ENCODE measurements around the gene DISP3.

The DISP3 gene

DNA sequence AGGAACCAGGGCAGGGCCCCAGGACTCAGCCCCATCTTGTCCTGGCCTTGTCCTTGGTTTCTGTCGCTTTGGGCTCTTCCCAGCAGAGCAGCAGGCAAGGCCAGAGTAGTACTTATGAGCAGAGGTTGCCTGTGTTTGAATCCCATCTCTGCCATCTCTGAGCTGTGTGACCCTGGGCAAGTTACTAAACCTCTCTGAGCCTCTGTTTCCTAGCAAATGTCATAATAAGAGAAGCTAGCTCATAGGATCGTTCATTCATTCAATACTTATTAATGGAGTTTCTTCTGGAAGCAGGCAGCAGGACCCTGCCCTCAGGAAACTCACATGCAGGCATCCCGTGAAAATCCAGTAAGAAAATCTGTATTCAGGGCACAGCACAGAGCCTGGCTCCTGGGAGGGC is 91.0 kb downstream of the DISP3 start:
- H3K27ac ChIP-seq (ENCODE audit: low read depth, low read length), result no peak overlapping the region
- no peaks in the 10 kb centered on the region for H3K9me3 ChIP-seq (ENCODE audit: control insufficient read depth, insufficient read depth, low read length)
- peaks cover 74% of the 10 kb centered on the region for H3K4me1 ChIP-seq (ENCODE audit: control insufficient read depth, low read length)
- H3K9me2 ChIP-seq (replicated peaks; ENCODE audit: control insufficient read depth, low read length), result no peaks in the 10 kb centered on the region
- H3K4me3 ChIP-seq (ENCODE audit: low read length), result no peak overlapping the region
- H4K20me1 ChIP-seq (ENCODE audit: control insufficient read depth, insufficient read depth, low read depth, low read length), result no peaks in the 10 kb centered on the region
- H3K27me3 ChIP-seq (ENCODE audit: control insufficient read depth, low read length), result no peaks in the 10 kb centered on the region
- H3K36me3 ChIP-seq (ENCODE audit: control insufficient read depth, low read length), result no peaks in the 10 kb centered on the region
- peaks cover 21% of the 10 kb centered on the region for H3F3A ChIP-seq (ENCODE audit: control insufficient read depth, insufficient read depth)
- no peak overlapping the region for H3K4me2 ChIP-seq (ENCODE audit: low read length)
- H3K79me2 ChIP-seq (ENCODE audit: control insufficient read depth, low read length), result no peaks in the 10 kb centered on the region
- TF ChIP-seq EZH2phosphoT487 (IDR thresholded peaks at IDR 0.05; ENCODE audit: borderline replicate concordance, low read length), result no peak
- TF ChIP-seq, protein P1, sequence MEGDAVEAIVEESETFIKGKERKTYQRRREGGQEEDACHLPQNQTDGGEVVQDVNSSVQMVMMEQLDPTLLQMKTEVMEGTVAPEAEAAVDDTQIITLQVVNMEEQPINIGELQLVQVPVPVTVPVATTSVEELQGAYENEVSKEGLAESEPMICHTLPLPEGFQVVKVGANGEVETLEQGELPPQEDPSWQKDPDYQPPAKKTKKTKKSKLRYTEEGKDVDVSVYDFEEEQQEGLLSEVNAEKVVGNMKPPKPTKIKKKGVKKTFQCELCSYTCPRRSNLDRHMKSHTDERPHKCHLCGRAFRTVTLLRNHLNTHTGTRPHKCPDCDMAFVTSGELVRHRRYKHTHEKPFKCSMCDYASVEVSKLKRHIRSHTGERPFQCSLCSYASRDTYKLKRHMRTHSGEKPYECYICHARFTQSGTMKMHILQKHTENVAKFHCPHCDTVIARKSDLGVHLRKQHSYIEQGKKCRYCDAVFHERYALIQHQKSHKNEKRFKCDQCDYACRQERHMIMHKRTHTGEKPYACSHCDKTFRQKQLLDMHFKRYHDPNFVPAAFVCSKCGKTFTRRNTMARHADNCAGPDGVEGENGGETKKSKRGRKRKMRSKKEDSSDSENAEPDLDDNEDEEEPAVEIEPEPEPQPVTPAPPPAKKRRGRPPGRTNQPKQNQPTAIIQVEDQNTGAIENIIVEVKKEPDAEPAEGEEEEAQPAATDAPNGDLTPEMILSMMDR (IDR thresholded peaks at IDR 0.05; ENCODE audit: low read depth, low read length, poor library complexity, severe bottlenecking), result no peak

DNA sequence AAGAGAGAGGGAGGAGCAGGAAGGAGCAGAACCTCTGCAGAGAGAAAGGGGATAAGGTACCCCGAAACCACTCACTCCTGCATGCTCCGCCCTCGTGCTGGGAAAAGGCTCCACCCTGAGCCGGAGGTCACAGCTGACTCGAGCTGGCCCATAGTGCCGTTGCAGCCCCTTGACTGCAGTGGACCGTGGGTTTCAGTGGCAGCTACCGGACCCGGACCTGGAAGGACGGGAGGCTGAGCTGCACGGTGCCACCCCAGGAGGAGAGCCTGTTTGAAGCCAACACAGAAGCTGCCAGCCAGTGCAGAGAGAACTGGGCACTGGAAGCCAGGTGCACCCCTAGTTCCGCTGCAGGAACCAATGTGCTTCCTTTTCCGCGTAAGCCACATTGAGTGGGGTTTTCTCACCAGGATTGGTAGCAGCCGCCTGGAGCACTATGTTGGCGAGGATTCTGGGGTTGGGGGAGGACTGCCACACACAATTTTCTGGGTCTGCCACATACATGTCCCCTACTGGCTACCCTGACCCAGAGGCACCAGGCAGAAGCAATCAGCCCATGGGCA is 91.9 kb downstream of the DISP3 start:
- Histone ChIP-seq H3K27me3 (ENCODE audit: control insufficient read depth, low read length) (no peaks in the 10 kb centered on the region), H3K9me2 (replicated peaks; ENCODE audit: control insufficient read depth, low read length) (no peaks in the 10 kb centered on the region), H3K36me3 (ENCODE audit: control insufficient read depth, low read length) (no peaks in the 10 kb centered on the region), H4K20me1 (ENCODE audit: control insufficient read depth, insufficient read depth, low read depth, low read length) (no peaks in the 10 kb centered on the region), H3K4me3 (ENCODE audit: low read length) (no peak overlapping the region), H3K4me2 (ENCODE audit: low read length) (no peak overlapping the region), H3K4me1 (ENCODE audit: control insufficient read depth, low read length) (peaks cover 64% of the 10 kb centered on the region), H3K9me3 (ENCODE audit: control insufficient read depth, insufficient read depth, low read length) (no peaks in the 10 kb centered on the region), H3F3A (ENCODE audit: control insufficient read depth, insufficient read depth) (peaks cover 17% of the 10 kb centered on the region), H3K79me2 (ENCODE audit: control insufficient read depth, low read length) (no peaks in the 10 kb centered on the region), H3K27ac (ENCODE audit: low read depth, low read length) (no peak overlapping the region)
- TF ChIP-seq, protein P1 (IDR thresholded peaks at IDR 0.05; ENCODE audit: low read depth, low read length, poor library complexity, severe bottlenecking), result no peak
- no peak for TF ChIP-seq EZH2phosphoT487 (IDR thresholded peaks at IDR 0.05; ENCODE audit: borderline replicate concordance, low read length)

DNA sequence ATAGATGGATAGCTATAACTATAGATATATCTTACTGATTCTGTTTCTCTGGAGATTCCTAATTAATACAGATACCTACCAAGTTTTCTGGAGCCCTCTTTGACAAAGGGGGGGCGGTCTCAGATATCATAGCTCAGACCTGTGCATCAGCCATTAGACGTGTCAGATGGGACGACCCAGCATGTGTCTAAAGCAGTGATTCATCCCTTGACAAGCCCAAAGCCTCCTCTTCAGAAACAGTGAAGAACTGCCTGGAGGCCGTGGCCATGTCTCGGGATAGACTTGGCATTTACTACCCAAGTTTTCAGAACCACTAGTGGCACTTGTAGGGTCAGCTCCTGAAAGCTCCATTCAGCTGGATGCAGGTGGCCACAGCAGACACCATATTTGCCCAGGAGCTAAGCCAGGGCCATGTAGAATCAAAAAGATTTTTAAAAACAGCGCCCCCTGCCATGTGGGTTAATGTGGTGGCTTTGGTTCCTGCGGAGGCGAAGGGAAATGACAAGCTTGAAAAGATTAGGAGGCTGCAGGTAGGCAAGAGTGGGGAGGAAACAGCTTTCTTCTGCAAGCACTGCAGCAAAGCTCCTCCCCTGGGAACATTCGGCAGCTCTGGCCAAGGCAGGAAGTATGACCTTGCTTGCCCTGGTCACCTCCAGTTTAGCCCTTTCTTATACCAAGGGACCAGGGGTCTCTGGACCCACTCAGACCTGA is 93.1 kb downstream of the DISP3 start:
- Histone ChIP-seq H3K79me2 (ENCODE audit: control insufficient read depth, low read length) (no peaks in the 10 kb centered on the region), H3K4me3 (ENCODE audit: low read length) (no peak overlapping the region), H3K9me3 (ENCODE audit: control insufficient read depth, insufficient read depth, low read length) (no peaks in the 10 kb centered on the region), H3F3A (ENCODE audit: control insufficient read depth, insufficient read depth) (peaks cover 14% of the 10 kb centered on the region), H3K36me3 (ENCODE audit: control insufficient read depth, low read length) (no peaks in the 10 kb centered on the region), H3K27me3 (ENCODE audit: control insufficient read depth, low read length) (no peaks in the 10 kb centered on the region), H3K9me2 (replicated peaks; ENCODE audit: control insufficient read depth, low read length) (no peaks in the 10 kb centered on the region), H3K4me2 (ENCODE audit: low read length) (no peak overlapping the region), H3K27ac (ENCODE audit: low read depth, low read length) (no peak overlapping the region), H4K20me1 (ENCODE audit: control insufficient read depth, insufficient read depth, low read depth, low read length) (no peaks in the 10 kb centered on the region), H3K4me1 (ENCODE audit: control insufficient read depth, low read length) (peaks cover 53% of the 10 kb centered on the region)
- TF ChIP-seq, protein P1 (IDR thresholded peaks at IDR 0.05; ENCODE audit: low read depth, low read length, poor library complexity, severe bottlenecking), result peak; percentile 71
- no peak for TF ChIP-seq EZH2phosphoT487 (IDR thresholded peaks at IDR 0.05; ENCODE audit: borderline replicate concordance, low read length)

All from DOHH2 (cell line).